ENCODE measurements around the gene GRIN2C. TPM values are rescaled to one million over a fixed set of nuclear protein-coding genes. Genes with fewer than 3 reads are reported as not detected.

The GRIN2C gene
- total and polyA plus RNA-seq, 2 of the 4 experiments (the other 2 are of a cell fraction) = 0.22 TPM; not detected in 1

- TF ChIP-seq MAFK (IDR thresholded peaks at IDR 0.05; ENCODE audit: low read depth, low read length) (no peak), ELK1 (IDR thresholded peaks at IDR 0.05; ENCODE audit: borderline replicate concordance, low read depth, low read length) (no peak), MAZ (IDR thresholded peaks at IDR 0.05; ENCODE audit: borderline replicate concordance, low read depth, low read length) (no peak), NFE2L2 (IDR thresholded peaks at IDR 0.05; ENCODE audit: low read depth, low read length) (no peak), SMC3 (IDR thresholded peaks at IDR 0.05; ENCODE audit: low read depth, low read length) (no peak), CEBPB (IDR thresholded peaks at IDR 0.05; ENCODE audit: low read depth, low read length) (no peak), FOS (IDR thresholded peaks at IDR 0.05; ENCODE audit: low read depth, low read length) (no peak), POLR2A (IDR thresholded peaks at IDR 0.05; ENCODE audit: low read depth, low read length) (no peak), BHLHE40 (IDR thresholded peaks at IDR 0.05; ENCODE audit: low read depth, low read length) (no peak), USF2 (IDR thresholded peaks at IDR 0.05; ENCODE audit: low read depth, low read length) (no peak), MXI1 (IDR thresholded peaks at IDR 0.05; ENCODE audit: borderline replicate concordance, low read depth, low read length) (no peak), CHD1 (IDR thresholded peaks at IDR 0.05; ENCODE audit: low read depth, low read length) (no peak), RAD21 (IDR thresholded peaks at IDR 0.05; ENCODE audit: low read length) (no peak), RFX5 (IDR thresholded peaks at IDR 0.05; ENCODE audit: low read depth, low read length) (no peak), CTCF (conservative IDR thresholded peaks at IDR 0.05; ENCODE audit: low read depth, low read length) (no peak), RCOR1 (IDR thresholded peaks at IDR 0.05; ENCODE audit: insufficient replicate concordance, low read length) (no peak)
- Histone ChIP-seq H3K36me3 (ENCODE audit: control insufficient read depth, insufficient read depth, low read length) (no peaks in the 10 kb centered on the region), H2BK15ac (ENCODE audit: low read depth, low read length) (no peak overlapping the region), H3K56ac (ENCODE audit: extremely low read depth, insufficient read depth, low read length) (no peak overlapping the region), H3K18ac (ENCODE audit: low read depth, low read length) (no peak overlapping the region), H2AFZ (replicated peaks; ENCODE audit: low read length, poor library complexity) (peak overlapping the region; percentile 5), H3K9me1 (ENCODE audit: insufficient read depth, low read length) (peaks cover 14% of the 10 kb centered on the region), H3K4me2 (ENCODE audit: low read depth, low read length) (no peak overlapping the region), H4K20me1 (ENCODE audit: insufficient read depth, low read length) (no peaks in the 10 kb centered on the region), H3K9ac (ENCODE audit: low read depth, low read length) (no peak overlapping the region), H3K79me1 (ENCODE audit: low read depth in 1 of 2, low read length in 2 of 2) (peaks cover 15 to 24% of the 10 kb centered on the region in 2 experiments; a peak in 3 of 4 replicates), H4K91ac (ENCODE audit: insufficient read depth, low read depth, low read length) (no peak overlapping the region), H3K23ac (ENCODE audit: low read depth, low read length) (no peak overlapping the region; the same call in 1 of the 2 replicates), H4K8ac (ENCODE audit: low read depth in 2 of 2, low read length in 2 of 2) (no peak overlapping the region), H2AK9ac (replicated peaks; ENCODE audit: low read depth, low read length, poor library complexity) (no peak overlapping the region), H3K4me3 (ENCODE audit: insufficient read depth, low read depth, low read length) (no peak overlapping the region), H2BK20ac (ENCODE audit: low read depth, low read length) (no peak overlapping the region), H3K14ac (replicated peaks; ENCODE audit: low read depth, low read length) (no peak overlapping the region), H3K27me3 (ENCODE audit: control insufficient read depth, insufficient read depth, low read length) (peaks cover 24% of the 10 kb centered on the region), H3K27ac (ENCODE audit: insufficient read depth, low read length) (no peak overlapping the region), H2BK5ac (ENCODE audit: low read depth, low read length, poor library complexity, severe bottlenecking) (no peak overlapping the region), H3K9me3 (ENCODE audit: control insufficient read depth, insufficient read depth, low read length) (no peaks in the 10 kb centered on the region), H2BK120ac (ENCODE audit: low read depth, low read length) (no peak overlapping the region), H4K5ac (ENCODE audit: low read depth, low read length) (no peak overlapping the region), H3K4ac (ENCODE audit: low read depth, low read length) (no peak overlapping the region), H2AK5ac (ENCODE audit: low read depth, low read length) (no peak overlapping the region), H3K4me1 (ENCODE audit: control insufficient read depth, insufficient read depth, low read length) (peaks cover 11% of the 10 kb centered on the region)
- dilution Hi-C loops (cut with HindIII; ENCODE audit: low sequenced_read_pairs, unreplicated experiment) = no loop called here
- WGBS, 2 experiments (ENCODE audit: extremely low coverage in 2 of 2, insufficient read length in 1 of 2) = 30% methylated on average over 2 of the region's 6 CpGs; no CpG with 5 or more reads in 1 of the 2 experiments
- DNase-seq (no peak), ATAC-seq (ENCODE audit: low read depth) (no peak)
- in situ Hi-C loops (cut with MboI; ENCODE audit: low sequenced_read_pairs) = no loop called here
- BruUV-seq (replicated peaks) = no TSS peak
- ChIA-PET CTCF (no interaction called here), POLR2A (ENCODE audit: unreplicated experiment) (no interaction called here)
- intact Hi-C loops (cut with micrococcal nuclease) = no loop called here
Measured at GRCh38 chr17:74875977-74876593, 16.4 kb upstream of the GRIN2C start.

All from IMR-90 (cell line).